Activated CD4-positive, alpha-beta T cell treated with anti-CD3 and anti-CD28 coated beads, Interleukin-2, amount 50 U/mL, for 4 hours (primary cell): Measurements from ENCODE around the gene ZFAND2B.
"Not testable (repeated sequence)": the region's sequence is repeated elsewhere in the genome, so short reads cannot be mapped to it uniquely, and the experiment has no call there.

Experiments
- DNase-seq, 2 experiments: peaks; one replicate each; pipeline ENCODE4 v3.0.0-alpha.2; 2020

ZFAND2B gene

DNA sequence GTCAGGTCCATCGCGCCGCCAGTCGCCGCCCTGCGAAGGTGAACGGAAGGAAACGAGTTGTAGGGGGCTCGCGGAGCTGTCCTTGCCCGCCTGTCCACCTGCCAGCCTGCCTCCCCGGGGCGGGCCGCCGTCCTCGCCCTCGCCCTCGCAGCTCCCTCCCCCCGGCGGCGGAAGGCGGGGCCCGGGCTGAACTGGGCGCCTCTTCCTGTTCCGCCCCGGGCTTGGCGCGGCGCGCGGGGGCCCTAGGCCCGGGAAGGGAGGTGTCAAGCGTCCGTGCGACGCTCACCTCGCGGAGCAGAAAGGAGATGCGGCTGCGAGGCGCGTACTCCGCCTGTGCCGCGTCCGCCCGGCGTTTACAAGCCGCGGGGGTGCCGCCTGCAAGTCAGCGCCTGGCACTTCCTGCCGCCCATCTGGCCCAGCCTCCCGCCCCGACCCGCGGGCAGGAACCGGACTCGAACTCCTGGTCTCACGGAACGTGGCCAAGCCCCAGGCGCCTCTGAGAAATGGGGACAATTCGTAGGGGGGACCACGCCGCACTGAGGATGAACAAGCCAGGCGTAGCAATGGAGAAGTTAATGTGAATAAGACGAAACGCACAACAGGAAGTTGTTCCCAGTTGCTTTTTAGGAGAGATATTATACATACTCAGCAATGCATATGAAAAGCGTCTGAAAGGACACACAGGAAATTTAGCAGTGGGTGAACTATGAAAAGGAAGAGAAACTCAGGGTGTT, 29.6 kb upstream of the ZFAND2B start, which contains the start of gene CNPPD1:
TSS of gene CNPPD1 (minus strand) at position 108 of the 734 bp plus-strand sequence. CDS start at position 11, 97 bp downstream.
- peak; percentile 73 to 75 for DNase-seq

DNA sequence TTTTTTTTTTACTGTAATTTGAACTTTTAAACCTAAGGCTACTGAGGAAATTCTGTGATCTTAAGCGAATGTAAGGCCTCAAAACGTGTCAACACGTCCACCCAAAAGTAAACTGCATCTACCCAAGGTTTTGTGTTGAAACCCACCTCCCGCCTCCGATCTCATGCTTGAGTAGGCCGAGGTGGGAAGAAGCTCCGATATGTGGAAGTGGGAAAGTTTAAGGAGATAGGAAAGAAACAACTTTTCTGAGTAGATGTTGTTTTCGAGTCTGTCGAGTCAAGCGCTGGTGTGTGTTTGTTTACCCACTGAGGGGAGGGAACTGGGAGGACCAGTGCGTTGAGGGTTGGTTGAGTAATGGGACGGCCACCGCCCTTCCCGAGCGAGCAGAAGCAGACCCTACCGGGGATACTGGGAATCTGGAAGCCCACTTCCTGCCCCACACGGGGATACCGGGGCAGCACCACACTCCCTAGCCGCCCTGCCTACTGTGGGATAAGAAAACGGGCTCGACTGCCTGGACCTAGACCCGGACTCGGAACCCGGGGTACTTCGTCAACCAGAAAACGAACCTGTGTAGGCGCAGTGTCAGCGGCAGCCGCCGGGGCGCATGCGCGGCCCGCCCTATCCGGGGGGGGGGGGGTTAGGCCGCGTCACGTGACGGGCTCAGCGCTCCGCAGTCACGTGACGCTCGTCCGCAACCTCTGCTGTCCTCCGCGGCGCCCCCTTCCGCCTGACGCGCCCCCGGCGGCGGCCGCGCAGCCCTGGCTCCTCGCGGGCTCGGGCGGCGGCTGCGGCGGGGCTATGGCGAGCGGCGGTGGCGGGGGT, 28.8 kb upstream of the ZFAND2B start, which contains the start of gene RETREG2:
TSS of gene RETREG2 (plus strand) at position 724 of the 825 bp plus-strand sequence. CDS start at position 802, 78 bp downstream.
- DNase-seq, result peak; percentile 62

DNA sequence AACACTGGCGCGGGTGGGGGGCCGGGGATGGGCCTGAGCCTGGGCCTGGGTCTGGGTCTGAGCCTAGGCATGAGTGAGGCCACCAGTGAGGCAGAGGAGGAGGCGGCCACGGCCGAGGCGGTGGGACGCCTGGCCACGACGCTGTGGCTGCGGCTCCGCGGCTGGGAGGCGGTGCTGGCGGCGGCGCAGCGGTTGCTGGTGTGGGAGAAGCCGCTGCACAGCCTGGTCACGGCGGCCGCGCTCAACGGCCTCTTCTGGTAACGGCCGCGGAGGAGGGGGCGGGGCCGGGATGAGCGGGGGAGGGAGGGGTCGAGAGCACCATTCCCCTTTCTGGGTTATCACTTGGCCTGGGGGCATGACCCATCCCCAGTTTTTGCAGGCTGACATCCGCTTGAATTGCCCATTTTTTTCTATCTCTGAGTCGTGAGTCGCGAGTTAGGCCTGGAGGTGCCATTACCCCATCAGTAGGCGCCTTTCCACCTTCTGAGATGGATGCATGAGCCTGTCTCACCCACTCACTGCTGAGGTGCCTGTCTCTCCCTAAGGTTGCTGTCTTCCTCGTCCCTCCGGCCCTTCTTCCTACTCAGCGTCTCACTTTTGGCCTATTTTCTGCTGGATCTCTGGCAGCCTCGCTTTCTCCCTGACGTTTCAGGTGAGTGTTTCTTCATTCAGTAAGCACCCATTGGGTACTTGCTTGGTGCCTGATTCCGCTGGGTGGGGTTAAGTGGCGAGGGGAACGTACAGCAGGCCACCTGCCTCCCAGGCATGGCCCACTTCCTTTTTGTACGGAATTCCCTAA, 28.0 kb upstream of the ZFAND2B start:
- DNase-seq, result peak; percentile 14 to 21

DNA sequence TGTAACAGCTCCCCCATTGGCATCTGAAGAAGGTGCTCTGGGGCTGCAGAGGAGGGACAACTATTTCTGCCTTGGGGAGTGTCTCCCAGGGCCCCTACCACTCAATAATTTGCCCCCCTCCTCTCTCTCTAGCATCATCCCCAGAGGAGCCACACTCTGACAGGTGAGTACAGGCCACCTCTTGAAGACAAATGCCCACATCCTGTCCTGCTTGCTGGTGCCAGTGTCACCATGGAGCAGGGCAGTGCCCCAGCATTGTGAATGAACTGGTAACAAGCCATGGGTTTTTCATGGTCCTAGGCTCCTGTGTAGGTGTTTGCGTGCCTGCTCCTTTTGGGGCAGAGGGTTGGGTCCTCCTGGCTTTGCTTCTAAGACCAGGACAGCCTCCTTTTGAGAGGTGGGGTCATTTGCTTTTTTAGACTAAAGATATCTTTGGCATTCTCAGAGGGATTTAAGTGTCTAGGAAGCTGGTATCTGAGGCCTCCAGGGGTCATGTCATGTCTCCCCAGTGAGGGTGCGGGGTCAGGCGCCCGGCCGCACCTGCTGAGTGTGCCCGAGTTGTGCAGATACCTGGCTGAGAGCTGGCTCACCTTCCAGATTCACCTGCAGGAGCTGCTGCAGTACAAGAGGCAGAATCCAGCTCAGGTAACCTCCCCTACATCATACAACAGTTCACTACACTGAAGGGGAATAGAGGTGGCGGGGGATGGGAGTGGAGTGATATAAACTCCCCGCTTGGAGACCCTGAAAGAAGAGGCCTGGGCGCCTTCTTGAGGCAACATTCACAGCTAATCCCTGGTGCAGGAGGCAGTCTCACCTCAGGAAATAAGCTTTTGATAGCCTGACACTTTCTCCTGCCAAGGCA, 26.7 kb upstream of the ZFAND2B start:
- no peak for DNase-seq

DNA sequence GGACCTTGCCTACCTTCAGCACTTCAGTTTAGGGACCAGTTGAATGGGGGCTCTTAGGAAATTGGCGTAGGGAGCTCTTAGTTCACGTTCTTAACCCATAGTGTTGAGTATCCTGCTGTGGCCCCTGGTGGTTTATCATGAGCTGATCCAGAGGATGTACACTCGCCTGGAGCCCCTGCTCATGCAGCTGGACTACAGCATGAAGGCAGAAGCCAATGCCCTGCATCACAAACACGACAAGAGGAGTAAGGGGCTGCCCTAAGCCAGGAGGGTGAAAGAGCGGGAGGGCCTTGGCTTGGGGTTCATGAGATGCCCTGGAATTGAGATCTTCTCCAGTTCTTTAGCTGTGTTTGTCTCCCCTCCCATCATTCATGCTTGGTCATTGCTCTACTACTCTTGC, 25.6 kb upstream of the ZFAND2B start:
- DNase-seq, result no peak

DNA sequence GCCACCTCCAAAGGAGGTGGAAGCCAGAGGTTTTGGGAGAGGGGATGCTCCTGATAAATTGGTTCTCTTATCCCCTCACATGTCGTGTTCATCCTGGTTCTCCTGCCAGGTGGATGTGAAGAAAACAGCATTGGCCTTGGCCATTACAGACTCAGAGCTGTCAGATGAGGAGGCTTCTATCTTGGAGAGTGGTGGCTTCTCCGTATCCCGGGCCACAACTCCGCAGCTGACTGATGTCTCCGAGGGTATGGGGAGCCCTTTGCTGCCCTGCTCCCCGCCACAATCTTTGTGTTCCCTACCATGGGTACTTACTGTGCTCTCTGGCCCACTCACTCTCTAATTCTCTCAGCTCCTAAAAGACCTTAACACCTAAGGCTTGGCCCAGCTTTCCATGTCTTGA, 25.1 kb upstream of the ZFAND2B start:
- no peak for DNase-seq

DNA sequence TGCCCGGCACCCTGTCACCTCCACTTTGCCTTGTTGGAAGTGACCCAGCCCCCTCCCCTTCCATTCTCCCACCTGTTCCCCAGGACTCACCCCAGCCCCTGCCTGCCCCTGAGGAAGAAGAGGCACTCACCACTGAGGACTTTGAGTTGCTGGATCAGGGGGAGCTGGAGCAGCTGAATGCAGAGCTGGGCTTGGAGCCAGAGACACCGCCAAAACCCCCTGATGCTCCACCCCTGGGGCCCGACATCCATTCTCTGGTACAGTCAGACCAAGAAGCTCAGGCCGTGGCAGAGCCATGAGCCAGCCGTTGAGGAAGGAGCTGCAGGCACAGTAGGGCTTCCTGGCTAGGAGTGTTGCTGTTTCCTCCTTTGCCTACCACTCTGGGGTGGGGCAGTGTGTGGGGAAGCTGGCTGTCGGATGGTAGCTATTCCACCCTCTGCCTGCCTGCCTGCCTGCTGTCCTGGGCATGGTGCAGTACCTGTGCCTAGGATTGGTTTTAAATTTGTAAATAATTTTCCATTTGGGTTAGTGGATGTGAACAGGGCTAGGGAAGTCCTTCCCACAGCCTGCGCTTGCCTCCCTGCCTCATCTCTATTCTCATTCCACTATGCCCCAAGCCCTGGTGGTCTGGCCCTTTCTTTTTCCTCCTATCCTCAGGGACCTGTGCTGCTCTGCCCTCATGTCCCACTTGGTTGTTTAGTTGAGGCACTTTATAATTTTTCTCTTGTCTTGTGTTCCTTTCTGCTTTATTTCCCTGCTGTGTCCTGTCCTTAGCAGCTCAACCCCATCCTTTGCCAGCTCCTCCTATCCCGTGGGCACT, 24.0 kb upstream of the ZFAND2B start:
- DNase-seq, result no peak

DNA sequence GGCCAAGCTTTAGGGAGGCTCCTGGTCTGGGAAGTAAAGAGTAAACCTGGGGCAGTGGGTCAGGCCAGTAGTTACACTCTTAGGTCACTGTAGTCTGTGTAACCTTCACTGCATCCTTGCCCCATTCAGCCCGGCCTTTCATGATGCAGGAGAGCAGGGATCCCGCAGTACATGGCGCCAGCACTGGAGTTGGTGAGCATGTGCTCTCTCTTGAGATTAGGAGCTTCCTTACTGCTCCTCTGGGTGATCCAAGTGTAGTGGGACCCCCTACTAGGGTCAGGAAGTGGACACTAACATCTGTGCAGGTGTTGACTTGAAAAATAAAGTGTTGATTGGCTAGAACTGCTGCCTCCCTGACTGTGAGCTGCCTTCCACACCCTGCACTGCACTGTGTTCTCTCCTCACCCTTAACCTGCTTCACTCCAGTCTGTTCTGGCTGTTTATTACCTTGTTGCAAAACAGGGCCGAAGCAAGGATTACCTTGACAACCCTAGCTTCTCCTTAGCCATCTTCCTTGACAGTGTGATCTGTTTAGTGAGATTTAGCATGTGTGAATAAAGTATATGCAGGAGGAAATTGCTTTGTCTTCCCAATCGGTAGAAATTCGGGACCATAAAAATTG, 23.3 kb upstream of the ZFAND2B start:
- no peak for DNase-seq

DNA sequence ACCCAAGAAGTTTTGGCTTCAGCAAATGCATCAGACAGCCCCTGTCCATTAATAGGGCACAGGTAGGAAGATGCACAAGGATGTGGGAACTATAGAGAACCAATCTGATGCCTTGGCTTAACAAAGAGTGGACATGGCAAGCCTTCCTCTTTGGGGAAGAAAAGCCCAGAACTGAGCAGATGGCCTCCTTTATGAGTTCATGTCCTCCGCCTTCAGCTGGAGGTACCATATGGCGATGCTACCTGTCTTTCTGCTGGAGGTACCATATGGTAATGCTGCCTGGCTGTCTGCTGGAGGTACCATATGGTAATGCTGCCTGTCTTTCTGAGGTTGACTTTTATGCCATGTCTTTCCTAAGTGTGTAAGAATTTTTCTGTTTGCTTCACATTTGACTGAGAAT, 22.5 kb upstream of the ZFAND2B start:
- DNase-seq, result no peak

DNA sequence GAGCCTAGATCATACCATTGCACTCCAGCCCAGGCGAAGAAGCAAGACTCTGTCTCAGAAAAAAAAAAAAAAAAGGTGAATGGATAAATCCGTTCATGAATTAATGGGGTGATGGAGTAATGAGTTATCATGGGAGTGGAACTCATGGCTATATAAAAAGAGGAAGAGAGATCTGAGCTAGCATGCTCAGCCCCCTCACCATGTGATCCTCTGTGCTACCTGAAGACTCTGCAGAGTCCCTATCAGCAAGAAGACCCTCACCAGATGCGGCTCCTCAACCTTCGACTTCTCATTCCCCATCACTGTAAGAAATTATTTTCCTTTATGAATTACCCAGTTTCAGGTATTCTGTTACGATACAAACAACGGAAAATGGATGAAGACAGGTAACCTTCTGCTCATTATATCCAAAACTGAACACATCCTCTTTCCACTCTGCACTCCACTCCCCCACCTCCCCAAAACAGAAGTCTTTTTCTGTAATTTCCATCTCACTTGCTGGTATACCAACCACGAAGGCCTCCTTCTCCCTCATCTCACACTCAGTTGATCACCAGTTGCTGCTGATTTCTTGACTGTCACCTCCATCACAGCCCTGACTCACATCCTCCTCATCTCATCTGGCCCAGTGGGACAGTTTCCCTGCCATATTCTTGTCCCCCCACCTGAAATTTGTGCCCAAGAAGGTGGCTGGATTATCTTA, 19.7 kb upstream of the ZFAND2B start:
- DNase-seq, result no peak

DNA sequence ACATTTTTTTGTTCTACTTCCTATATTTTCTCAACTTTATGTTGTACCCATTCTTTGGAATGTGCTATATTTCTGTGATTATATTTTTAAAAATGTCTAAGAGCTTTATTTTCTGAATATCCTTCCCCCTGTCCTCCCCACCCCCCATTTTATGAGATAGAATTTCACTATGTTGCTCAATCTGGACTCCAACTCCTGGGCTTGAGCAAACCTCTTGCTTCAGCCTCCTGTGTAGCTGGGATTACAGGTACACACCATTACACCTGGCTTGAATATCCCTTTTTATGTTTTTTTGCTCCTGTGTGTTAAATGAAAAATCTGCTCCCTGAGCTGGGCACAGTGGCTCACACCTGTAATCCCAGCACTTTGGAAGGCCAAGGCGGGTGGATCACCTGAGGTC, 9.2 kb upstream of the ZFAND2B start:
- no peak for DNase-seq

DNA sequence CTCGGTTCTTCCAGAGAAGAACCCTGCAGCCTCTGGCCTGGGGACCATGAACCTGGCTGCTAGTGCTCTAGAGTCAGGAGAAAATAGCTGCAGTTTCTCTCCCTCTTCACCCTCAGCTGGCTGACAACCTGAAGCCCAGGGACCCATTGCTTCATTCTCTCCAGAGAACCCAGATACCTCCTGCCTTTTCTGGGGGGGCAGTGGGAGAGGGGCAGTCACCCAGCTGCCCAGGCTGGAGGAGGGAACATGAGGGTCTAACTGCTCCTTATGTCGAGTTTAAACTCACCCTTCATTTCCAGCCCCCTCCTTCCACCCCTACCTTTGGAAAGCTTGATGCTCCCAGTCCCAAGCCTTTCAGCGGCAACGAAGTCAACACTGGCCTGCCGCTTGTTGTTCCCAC, 7.6 kb upstream of the ZFAND2B start:
- DNase-seq, result no peak

DNA sequence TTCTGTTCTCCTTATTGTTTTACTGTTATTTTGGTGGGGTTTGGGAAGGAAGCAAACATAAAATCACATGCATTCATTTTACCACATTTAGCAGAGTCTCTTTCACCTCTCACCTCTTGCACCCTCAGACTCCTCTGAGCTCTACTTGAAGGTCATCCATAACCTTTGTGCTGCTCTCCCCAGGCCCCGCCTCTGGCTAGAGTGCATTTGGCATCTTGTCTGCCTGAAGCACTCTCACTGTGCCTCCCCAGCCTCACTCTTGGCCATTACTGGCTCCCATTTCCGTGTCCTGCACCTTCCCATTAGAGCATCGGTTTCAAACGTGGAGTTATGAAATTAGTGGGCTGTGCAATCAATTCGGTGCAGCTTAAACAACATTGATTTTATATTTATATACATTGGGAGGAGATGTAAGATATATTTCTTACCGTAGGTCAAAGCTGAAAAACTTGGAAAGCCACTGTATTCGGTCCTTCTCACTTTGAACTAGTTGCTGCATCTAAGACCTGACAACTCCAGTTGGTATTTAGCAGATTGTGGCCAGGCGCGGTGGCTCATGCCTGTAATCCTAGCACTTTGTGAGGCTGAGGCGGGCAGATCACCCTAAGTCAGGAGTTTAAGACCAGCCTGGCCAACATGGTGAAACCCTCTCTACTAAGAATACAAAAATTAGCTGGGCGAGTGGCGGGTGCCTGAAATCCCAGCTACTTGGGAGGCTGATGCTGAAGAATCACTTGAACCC, 6.9 kb upstream of the ZFAND2B start:
- DNase-seq, result no peak

DNA sequence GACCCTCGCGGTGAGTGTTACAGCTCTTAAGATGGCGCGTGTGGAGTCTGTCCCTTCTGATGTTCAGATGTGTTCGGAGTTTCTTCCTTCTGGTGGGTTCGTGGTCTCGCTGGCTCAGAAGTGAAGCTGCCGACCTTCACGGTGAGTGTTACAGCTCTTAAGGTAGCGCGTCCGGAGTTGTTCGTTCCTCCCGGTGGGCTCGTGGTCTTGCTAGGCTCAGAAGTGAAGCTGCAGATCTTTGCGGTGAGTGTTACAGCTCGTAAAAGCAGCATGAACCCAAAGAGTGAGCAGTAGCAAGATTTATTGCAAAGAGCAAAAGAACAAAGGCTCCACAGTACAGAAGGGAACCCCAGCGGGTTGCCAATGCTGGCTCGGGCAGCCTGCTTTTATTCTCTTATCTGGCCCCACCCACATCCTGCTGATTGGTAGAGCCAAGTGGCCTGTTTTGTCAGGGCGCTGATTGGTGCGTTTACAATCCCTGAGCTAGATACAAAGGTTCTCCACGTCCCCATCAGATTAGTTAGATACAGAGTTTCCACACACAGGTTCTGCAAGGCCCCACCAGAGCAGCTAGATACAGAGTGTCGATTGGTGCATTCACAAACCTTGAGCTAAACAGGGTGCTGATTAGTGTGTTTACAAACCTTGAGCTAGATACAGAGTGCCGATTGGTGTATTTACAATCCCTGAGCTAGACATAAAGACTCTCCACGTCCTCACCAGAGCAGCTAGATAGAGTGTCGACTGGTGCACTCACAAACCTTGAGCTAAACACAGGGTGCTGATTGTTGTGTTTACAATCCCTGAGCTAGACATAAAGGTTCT, 5.9 kb upstream of the ZFAND2B start:
- DNase-seq, result not testable (repeated sequence)

DNA sequence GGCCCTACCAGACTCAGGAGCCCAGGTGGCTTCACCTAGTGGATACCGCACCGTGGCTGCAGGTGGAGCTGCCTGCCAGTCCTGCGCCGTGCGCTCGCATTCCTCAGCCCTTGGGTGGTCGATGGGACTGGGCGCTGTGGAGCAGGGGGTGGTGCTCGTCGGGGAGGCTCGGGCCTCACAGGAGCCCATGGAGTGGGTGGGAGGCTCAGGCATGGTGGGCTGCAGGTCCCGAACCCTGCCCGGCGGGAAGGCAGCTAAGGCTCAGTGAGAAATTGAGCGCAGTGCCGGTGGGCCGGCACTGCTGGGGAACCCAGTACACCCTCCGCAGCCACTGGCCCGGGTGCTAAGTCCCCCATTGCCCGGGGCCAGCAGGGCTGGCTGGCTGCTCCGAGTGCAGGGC, 5.3 kb upstream of the ZFAND2B start:
- not testable (repeated sequence) for DNase-seq

DNA sequence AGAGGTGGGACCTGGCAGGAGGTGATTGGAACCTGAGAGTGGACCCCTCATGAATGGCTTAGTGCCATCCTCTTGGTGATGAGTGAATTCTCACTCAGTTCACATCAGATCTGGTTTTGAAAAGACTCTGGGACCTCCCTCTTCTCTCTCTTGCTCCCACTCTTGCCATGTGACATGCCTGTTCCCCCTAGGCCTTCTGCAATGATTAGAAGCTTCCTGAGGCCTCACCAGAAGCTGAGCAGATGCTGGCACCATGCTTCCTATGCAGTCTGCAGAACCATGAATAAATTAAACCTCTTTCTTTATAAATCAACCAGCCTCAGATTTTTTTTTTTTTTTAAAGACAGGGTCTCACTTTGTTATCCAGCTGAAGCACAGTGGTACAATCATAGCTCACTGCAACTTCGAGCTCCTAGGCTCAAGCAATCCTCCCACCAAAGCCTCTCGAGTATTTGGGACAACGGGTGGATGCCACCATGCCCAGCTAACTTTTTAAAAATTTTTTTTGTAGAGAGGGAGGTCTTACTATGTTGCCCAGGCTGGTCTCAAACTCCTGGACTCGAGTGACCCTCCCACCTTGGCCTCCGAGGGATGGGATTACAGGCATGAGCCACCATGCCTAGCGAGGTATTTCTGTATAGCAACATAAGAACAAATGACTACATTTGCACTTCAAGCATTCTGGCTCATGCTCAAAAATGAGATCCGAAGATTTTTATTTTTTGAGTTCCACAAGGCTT, 2.0 kb upstream of the ZFAND2B start:
- no peak for DNase-seq

DNA sequence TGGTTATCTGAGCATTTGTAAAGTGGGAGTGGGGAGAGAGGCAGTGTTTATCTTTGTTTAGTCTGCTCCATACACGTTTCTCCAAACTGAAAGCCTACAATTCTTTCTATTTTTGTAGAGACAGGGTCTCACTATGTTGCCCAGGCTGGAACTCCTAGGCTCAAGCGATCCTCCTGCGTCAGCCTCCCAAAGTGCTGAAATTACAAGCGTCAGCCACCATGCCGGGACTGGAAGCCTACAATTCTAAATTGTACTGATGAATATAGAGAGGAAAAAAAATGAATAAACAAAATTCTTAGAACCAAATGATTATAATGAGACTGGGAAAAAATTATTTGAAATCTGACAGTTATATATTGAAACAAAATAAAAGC, 1.4 kb upstream of the ZFAND2B start:
- no peak for DNase-seq

DNA sequence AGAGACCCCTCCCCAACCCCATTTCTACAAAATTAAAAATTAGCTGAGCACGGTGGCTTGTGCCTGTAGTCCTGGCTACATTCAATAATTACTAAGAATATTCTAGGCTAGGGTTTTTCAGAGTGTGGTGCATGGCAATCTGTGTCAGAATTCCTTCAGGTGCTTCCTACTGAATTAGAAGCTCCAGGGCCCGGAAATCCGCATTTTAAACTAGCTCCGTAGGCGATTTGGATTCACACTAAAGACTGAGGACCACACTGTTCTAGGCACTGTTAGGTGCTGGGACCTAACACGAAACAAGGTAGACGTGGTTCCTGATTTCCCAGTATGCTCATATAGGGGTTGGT, 628 bp upstream of the ZFAND2B start:
- DNase-seq, result no peak
